ENCODE data around the gene PSEN1. TPM values are rescaled to one million over a fixed set of nuclear protein-coding genes. Genes with fewer than 3 reads are reported as not detected.

Gene PSEN1
- total RNA-seq, 4 donors from 2014 or later = 101 to 221 (median 135) TPM

- in situ Hi-C loops (cut with MboI; ENCODE audit: low pct_ligation_motif_present in 1 of 4, low pct_unique_long_range_greater_than_20kb in 1 of 4, low sequenced_read_pairs in 3 of 4) = no loop called here
- WGBS, 2 donors (ENCODE audit: low coverage in 1 of 2) = 84 to 86% methylated on average over 5 to 13 of the region's 13 CpGs
Measured at GRCh38 chr14:73249564-73250316, 113.4 kb downstream of the PSEN1 start.

DNA sequence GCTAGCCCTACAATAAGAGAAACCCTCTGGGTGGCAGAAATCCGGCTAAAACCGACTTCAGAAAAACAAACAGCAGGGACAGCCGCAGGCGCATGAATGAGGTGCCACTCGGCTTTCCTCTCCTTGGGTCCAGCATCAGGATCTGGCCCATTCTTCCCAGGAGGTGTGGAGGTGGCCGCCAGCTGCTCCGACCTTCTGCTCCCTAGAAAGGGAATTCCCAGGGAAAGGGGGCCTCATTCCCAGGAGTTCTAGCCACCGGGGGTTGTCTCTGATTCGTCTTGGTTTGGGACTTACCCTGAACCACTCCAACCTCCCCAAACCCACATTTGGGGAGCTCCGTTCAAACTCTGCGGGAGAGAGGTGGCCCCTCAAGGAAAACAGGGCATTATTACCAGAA, 114.0 kb downstream of the PSEN1 start:
- H3K36me3 ChIP-seq = no peaks in the 10 kb centered on the region
- intact Hi-C loops (cut with DNase I; ENCODE audit: low total_unique reads) = no loop called here

More at GRCh38 chr14:73249564-73250316, 113.4 kb downstream of the PSEN1 start:
- no peaks in the 10 kb centered on the region for H3K36me3 ChIP-seq
- no peak overlapping the region for H3K4me3 ChIP-seq
- intact Hi-C loops (cut with DNase I; ENCODE audit: low total_unique reads) = no loop called here
- peaks cover 0 to 9% (median 2%) of the 10 kb centered on the region in 4 donors for H3K4me1 ChIP-seq
- no peaks in the 10 kb centered on the region for H3K27me3 ChIP-seq
- H3K27ac ChIP-seq = no peak overlapping the region
- no peak for TF ChIP-seq EP300 (IDR thresholded peaks at IDR 0.05; ENCODE audit: low read depth)
- TF ChIP-seq POLR2AphosphoS5 (IDR thresholded peaks at IDR 0.05) = no peak
- TF ChIP-seq CTCF (IDR thresholded peaks at IDR 0.05) = no peak
- no peak for TF ChIP-seq POLR2A (IDR thresholded peaks at IDR 0.05)
- DNase-seq = no peak
- H3K9me3 ChIP-seq = no peaks in the 10 kb centered on the region

DNA sequence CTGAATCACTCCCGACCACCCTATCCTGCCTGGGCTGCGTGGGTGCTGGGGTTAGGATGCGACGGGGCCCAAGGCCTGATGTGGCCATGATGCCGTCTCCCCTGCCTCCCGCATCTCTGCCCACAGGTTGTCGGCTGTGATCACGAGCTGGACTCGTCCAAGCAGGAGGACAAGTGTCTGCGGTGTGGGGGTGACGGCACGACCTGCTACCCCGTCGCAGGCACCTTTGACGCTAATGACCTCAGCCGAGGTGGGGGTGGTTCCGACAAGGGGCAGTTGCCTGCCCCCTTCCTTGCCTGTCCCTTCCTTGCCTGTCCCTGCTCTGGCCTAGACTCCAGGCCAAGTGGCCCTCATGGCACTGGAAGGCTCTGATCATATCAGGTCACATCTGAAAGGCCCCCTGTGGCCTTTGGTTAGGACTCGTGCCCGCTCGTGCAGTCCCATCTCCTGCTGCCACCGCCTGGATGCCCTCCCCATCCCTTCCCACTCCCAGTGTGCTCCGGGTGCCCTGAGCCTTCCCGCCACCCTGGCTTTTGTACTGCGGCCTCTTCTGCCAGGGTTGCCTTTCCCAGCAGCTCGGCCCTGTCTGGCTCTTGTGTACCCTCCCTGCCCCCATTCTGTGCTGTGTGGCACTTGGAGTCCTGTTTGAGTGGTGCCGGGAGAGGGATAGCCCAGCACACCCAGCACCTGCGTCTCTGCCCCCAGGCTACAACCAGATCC, 114.6 kb downstream of the PSEN1 start:
- Histone ChIP-seq H3K4me1 (peaks cover 0 to 2% (median 0%) of the 10 kb centered on the region in 4 donors), H3K27me3 (no peaks in the 10 kb centered on the region), H3K27ac (no peak overlapping the region), H3K4me3 (no peak overlapping the region), H3K36me3 (no peaks in the 10 kb centered on the region), H3K9me3 (no peaks in the 10 kb centered on the region)
- 95% methylated on average over 27 of the region's 27 CpGs; no CpG with 5 or more reads in 1 of the 2 donors for WGBS, 2 donors (ENCODE audit: low coverage in 1 of 2)
- in situ Hi-C loops (cut with MboI; ENCODE audit: low pct_ligation_motif_present in 1 of 4, low pct_unique_long_range_greater_than_20kb in 1 of 4, low sequenced_read_pairs in 3 of 4) = no loop called here
- TF ChIP-seq EP300 (IDR thresholded peaks at IDR 0.05; ENCODE audit: low read depth) (no peak), CTCF (IDR thresholded peaks at IDR 0.05) (no peak), POLR2A (IDR thresholded peaks at IDR 0.05) (no peak), POLR2AphosphoS5 (IDR thresholded peaks at IDR 0.05) (no peak)
- intact Hi-C loops (cut with DNase I; ENCODE audit: low total_unique reads) = no loop called here
- DNase-seq = no peak

More for the DNA sequence above, 114.0 kb downstream of the PSEN1 start:
- no peak for DNase-seq
- TF ChIP-seq CTCF (IDR thresholded peaks at IDR 0.05) (no peak), POLR2AphosphoS5 (IDR thresholded peaks at IDR 0.05) (no peak), EP300 (IDR thresholded peaks at IDR 0.05; ENCODE audit: low read depth) (no peak), POLR2A (IDR thresholded peaks at IDR 0.05) (no peak)
- Histone ChIP-seq H3K4me1 (peaks cover 0 to 9% (median 2%) of the 10 kb centered on the region in 4 donors), H3K27me3 (no peaks in the 10 kb centered on the region), H3K4me3 (no peak overlapping the region), H3K9me3 (no peaks in the 10 kb centered on the region), H3K27ac (no peak overlapping the region)
- WGBS, 2 donors (ENCODE audit: low coverage in 1 of 2) = 93% methylated on average over 11 of the region's 11 CpGs; no CpG with 5 or more reads in 1 of the 2 donors
- in situ Hi-C loops (cut with MboI; ENCODE audit: low pct_ligation_motif_present in 1 of 4, low pct_unique_long_range_greater_than_20kb in 1 of 4, low sequenced_read_pairs in 3 of 4) = no loop called here

GRCh38 chr14:73251516-73252215, 115.4 kb downstream of the PSEN1 start:
- DNase-seq = no peak
- in situ Hi-C loops (cut with MboI; ENCODE audit: low pct_ligation_motif_present in 1 of 4, low pct_unique_long_range_greater_than_20kb in 1 of 4, low sequenced_read_pairs in 3 of 4) = no loop called here
- no peaks in the 10 kb centered on the region for H3K36me3 ChIP-seq
- 80 to 88% methylated on average over 1 to 27 of the region's 30 CpGs for WGBS, 2 donors (ENCODE audit: low coverage in 1 of 2)
- intact Hi-C loops (cut with DNase I; ENCODE audit: low total_unique reads) = no loop called here
- no peaks in the 10 kb centered on the region for H3K4me1 ChIP-seq
- H3K27me3 ChIP-seq = no peaks in the 10 kb centered on the region
- no peak overlapping the region for H3K27ac ChIP-seq
- no peaks in the 10 kb centered on the region for H3K9me3 ChIP-seq
- TF ChIP-seq POLR2AphosphoS5 (IDR thresholded peaks at IDR 0.05) (no peak), CTCF (IDR thresholded peaks at IDR 0.05) (no peak), EP300 (IDR thresholded peaks at IDR 0.05; ENCODE audit: low read depth) (no peak), POLR2A (IDR thresholded peaks at IDR 0.05) (no peak)
- H3K4me3 ChIP-seq = no peak overlapping the region

Measured in transverse colon (tissue), 4 donors.